Activated T-helper 17 cell treated with anti-CD3 and anti-CD28 coated beads, Interleukin-2, amount 50 U/mL, for 72 hours (primary cell): ENCODE measurements around the gene MYH9. TPM values are rescaled to one million over a fixed set of nuclear protein-coding genes. Genes with fewer than 3 reads are reported as not detected.

Experiments
- ATAC-seq: fragments of 150-1000 bp; cut with Tn5 transposase; replicated peaks from 2 replicates; pipeline ENCODE4 v1.10.0; 2021; ENCODE audit warnings: mild to moderate bottlenecking, moderate library complexity
- H3K27ac Mint-ChIP-seq: one replicate; pipeline ENCODE4 v1.8.0; 2022; ENCODE audit warnings: mixed read lengths
- H3K27me3 Mint-ChIP-seq: one replicate; pipeline ENCODE4 v1.8.0; 2022; ENCODE audit warnings: mixed read lengths
- H3K36me3 Mint-ChIP-seq: one replicate; pipeline ENCODE4 v1.8.0; 2022; ENCODE audit warnings: low read depth, mild to moderate bottlenecking, mixed read lengths
- H3K4me1 Mint-ChIP-seq: one replicate; pipeline ENCODE4 v1.8.0; 2022; ENCODE audit warnings: mixed read lengths
- H3K4me3 Mint-ChIP-seq: one replicate; pipeline ENCODE4 v1.8.0; 2022; ENCODE audit warnings: mild to moderate bottlenecking, mixed read lengths
- H3K9me3 Mint-ChIP-seq: one replicate; pipeline ENCODE4 v1.8.0; 2022; ENCODE audit warnings: mixed read lengths
- total RNA-seq, 2 donors: library from RNA; stranded (reverse); gene quantifications; one replicate each; pipeline ENCODE4 v1.2.3, GENCODE V29; 2022

The MYH9 gene
- total RNA-seq, 2 donors from 2014 or later: 782 to 800 TPM

DNA sequence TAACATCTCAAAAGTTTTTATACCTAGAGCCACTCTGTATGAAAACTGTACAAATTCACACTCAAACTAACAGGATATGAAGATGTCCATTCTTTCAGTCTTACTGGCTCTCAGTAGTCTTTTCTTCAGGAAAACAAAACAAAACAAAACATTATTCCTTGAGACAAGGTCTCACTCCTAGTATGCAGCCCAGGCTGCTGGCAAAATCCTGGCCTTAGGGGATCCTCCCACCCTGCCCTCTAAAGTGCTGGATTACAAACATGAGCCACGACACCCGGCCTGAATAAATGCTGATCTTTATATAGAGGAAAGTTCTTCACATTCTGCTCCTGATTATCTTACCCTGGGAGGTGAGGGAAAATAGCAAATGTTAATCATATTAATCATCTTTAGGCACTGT is 153.6 kb downstream of the MYH9 start:
- no peak for ATAC-seq
- Mint-ChIP-seq H3K27me3 (no peaks in the 10 kb centered on the region), H3K4me1 (peaks cover 46% of the 10 kb centered on the region), H3K4me3 (peak overlapping the region; percentile 98), H3K36me3 (peaks cover 100% of the 10 kb centered on the region), H3K27ac (peak overlapping the region; percentile 61), H3K9me3 (no peaks in the 10 kb centered on the region)

DNA sequence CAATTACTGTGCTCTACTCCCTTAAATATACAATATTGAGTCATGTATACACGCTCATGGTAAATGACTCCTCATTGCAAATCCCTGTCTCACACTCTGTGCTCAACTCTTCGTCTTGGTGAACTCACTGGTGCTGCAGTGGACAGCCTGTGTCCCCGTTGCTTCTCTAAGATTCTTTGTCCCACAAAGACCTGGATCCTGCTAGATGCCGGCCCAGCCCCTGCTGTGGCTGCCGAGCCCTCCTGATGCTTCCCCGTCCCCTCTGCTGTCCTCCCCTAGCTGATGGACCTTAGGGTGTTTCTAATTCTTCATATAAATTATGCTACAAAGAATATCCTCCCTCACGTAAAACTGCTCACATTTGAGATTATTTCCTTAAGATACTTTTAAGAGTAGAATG is 154.0 kb downstream of the MYH9 start:
- no peaks in the 10 kb centered on the region for H3K27me3 Mint-ChIP-seq
- peak overlapping the region; percentile 61 for H3K27ac Mint-ChIP-seq
- peaks cover 100% of the 10 kb centered on the region for H3K36me3 Mint-ChIP-seq
- peaks cover 46% of the 10 kb centered on the region for H3K4me1 Mint-ChIP-seq
- H3K9me3 Mint-ChIP-seq: no peaks in the 10 kb centered on the region
- ATAC-seq: no peak
- no peak overlapping the region for H3K4me3 Mint-ChIP-seq

DNA sequence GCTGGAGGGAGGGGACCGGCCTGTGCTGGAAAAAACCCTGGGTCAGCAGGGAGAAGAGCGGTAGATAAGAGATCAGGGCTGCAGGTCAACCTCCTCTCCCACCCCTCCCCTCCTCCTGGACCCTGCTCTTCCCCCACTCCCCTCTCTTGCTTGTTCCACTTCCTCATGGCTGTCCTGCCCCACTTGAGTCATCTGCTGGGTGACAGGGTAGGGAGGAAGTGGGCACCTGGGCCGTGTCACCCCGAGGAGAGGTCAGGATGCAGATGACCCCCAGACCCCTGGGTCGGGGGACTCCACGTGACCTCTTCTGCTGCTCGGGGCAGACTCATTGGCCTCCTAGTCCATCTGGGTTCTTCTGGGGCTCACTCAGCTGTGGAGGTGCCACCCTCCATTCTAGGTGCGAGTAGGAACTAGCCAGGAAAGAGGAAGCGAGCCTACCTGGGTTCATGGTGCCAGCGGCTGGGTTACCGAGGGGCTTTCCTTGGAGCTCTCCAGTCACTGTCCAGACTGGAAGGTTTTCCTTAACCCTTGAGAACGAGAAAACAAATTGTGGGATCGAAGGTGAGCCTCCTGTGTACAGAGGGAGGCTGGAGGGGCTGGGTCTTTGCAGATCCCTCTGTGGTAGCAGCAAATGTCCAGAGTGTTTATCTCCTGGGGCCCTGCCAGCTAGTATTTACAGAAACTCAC is 154.9 kb downstream of the MYH9 start:
- Mint-ChIP-seq H3K9me3 (no peaks in the 10 kb centered on the region), H3K36me3 (peaks cover 100% of the 10 kb centered on the region), H3K27me3 (no peaks in the 10 kb centered on the region), H3K27ac (peak overlapping the region; percentile 66), H3K4me3 (no peak overlapping the region), H3K4me1 (peaks cover 42% of the 10 kb centered on the region)
- no peak for ATAC-seq

Other genes with a start within 250 kb of the MYH9 start
- 100 to 1,000 TPM in 1 of 2 donors, 10 to 100 TPM in 1; 99.3 to 118 TPM for gene APOL3, start 227.2 kb downstream of the MYH9 start, total RNA-seq
- 1 to 10 TPM in 1 of 2 donors, under 1 TPM in 1; 0.56 to 1.2 TPM for gene APOL4, start 186.2 kb downstream of the MYH9 start, total RNA-seq
- gene APOL2, start 148.4 kb downstream of the MYH9 start, total RNA-seq: 100 to 1,000 TPM; 105 to 116 TPM
- gene APOL1, start 134.8 kb downstream of the MYH9 start, total RNA-seq: 10 to 100 TPM; 52.8 to 89.4 TPM
- 100 to 1,000 TPM in 1 of 2 donors, 10 to 100 TPM in 1; 87.9 to 114 TPM for gene TXN2, start 93.7 kb upstream of the MYH9 start, total RNA-seq
- 10 to 100 TPM; 12.3 to 18.0 TPM for gene FOXRED2, start 119.1 kb upstream of the MYH9 start, total RNA-seq
- 100 to 1,000 TPM; 307 to 329 TPM for gene EIF3D, start 141.2 kb upstream of the MYH9 start, total RNA-seq